GM11168 (cell line): Measurements from ENCODE around the gene CEP170B.

Source experiments
- in situ Hi-C: fragments of 300-500 bp; cut with MboI; formaldehyde crosslinking; loops from one replicate; pipeline ENCODE4 v1.12.0; 2022; ENCODE audit warnings: low sequenced_read_pairs; ENCODE audit not compliant: unreplicated experiment

Gene CEP170B

GRCh38 chr14:104866451-104867370, 1.6 kb downstream of the CEP170B start:
- in situ Hi-C loops, result no loop called here

- in situ Hi-C loops, result no loop called here
Measured at GRCh38 chr14:104867371-104868059, 2.4 kb downstream of the CEP170B start.

DNA sequence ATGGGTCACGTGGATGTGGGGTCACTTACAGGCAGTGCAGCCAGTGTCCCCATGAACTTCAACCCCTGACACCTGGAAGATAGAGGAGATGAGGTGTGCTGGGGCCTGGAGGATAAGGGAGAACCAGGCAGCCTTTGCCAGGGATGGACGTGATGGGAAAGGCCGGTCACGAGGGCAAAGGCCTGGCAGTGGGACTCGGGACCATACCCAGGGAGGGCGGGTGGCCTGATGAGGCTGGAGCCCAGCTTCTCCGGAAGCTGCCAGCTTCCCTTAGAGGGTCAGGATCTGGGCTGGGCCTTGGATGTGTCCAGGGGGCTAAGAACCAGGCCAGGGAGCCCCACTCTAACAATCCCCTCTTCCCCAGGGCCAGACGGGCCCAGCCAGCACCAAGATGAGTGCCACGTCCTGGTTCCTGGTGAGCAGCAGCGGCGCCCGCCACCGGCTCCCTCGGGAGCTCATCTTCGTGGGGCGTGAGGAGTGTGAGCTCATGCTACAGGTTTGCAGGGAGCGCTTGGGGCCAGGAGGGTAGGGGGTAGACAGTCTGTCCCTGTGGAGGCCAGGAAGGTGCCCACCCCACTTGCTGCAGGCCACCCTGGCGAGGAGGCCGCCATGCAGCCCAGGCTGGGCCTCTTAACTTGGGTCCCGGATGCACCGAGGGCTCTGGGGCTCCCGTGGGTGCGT, 3.1 kb downstream of the CEP170B start:
- in situ Hi-C loops, result no loop called here

DNA sequence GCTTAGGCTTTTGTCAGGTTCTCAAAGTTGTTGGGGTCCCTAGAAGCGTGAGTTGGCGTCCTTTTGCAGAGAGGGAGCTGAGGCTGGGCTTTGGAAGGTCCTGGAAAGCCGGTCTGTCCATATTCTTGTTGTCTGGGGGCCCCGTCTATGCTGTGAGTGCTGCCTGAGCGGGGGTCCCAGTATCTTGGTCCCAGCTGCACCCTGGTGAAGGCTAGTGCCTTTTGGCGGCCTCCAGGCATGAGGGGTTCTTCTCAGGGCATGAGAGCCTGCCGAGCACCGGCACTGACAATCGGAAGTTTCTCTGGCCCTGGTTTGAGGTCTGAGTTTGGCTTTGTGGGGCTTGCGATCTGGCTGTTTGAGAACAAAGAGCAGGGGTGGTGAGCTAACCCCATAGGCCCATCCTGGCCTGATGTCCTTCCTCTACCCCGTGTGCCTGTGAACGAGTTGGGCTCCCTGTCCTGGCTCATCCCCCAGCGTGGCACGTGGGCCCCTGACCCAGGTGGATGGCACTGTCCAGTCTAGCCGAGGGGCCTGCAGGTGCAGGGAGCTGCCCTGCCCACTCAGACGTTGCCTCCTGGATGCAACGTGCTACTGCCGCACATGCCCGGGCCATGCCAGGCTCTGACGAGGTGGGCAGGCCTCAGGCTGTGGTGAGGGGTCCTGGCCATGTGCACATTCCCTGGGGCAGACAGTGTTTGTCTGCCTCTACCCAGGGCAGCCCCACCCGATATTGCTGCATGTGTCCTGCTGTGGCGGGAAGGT, 3.9 kb downstream of the CEP170B start:
- in situ Hi-C loops, result no loop called here

DNA sequence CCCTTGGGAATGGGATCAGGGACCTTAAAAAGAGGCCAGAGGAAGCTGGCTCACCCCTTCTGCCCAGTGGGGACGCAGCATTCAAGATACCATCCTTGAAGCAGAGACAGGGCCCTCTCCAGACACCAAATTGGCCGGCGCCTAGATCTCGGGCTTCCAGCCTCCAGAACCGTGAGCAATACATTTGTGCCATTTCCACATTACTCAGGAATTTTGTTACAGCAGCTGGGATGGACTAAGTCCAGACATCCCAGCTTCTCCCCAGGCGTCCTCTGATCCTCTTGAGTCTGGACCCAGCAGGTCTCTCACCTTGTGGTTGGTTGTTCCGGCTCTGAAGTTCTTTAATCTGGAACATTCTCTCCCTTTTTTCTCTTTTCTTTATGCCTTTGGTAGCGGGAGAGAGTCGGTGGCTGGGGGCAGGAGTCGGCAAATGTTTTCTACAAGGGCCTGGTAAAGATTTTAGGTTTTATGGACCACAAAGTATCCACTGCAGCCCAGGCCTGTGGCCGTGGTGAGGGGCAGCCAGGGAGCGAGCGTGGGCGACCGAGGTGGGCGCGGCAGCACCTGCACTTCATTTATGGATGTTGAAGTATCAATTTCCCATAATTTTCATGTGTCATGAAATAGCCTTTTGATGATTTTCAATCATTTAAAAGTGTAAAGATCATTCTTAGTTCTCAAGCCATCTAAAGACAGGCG, 4.8 kb downstream of the CEP170B start:
- in situ Hi-C loops, result no loop called here

DNA sequence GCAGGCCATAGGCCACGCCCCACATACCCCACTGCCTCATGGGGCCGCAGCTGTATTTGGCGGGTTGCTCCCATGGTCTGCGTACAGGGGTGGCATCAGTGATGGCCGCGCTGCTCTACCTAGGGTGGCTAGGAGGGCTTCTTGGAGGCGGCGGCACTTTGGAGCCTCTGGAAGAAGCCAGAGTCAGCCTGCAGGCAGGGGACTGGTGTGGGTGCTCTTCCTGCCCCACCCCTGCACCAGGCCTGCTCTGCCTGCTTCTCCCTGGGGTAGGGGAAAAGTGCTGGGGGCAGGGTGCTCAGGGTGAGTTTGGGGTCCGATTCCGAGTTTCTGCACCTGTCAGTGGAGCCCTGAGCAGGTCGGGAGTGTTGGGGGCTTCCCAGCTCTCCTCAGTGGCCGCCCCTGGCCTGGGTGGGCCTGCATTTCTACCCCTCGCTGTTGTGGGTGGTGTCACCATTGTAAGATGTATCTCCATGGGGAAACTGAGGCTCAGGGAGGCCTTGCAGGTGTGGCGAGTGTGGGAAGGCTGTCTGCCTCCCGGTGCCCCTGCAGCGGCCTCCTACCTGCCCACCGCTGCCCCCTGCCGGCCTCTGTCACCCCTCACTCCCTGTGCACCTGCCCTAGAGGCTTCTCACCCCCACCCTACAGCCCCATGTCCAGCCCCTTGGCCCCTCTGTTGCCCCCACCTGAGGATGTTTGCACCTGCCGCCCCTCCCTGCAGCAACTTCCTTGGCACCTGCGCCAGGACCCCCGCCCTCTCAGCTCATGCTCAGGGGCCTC, 5.5 kb downstream of the CEP170B start:
- in situ Hi-C loops, result no loop called here

GRCh38 chr14:104871145-104871655, 6.1 kb downstream of the CEP170B start:
- in situ Hi-C loops, result no loop called here

GRCh38 chr14:104871656-104872468, 6.8 kb downstream of the CEP170B start:
- in situ Hi-C loops, result no loop called here

DNA sequence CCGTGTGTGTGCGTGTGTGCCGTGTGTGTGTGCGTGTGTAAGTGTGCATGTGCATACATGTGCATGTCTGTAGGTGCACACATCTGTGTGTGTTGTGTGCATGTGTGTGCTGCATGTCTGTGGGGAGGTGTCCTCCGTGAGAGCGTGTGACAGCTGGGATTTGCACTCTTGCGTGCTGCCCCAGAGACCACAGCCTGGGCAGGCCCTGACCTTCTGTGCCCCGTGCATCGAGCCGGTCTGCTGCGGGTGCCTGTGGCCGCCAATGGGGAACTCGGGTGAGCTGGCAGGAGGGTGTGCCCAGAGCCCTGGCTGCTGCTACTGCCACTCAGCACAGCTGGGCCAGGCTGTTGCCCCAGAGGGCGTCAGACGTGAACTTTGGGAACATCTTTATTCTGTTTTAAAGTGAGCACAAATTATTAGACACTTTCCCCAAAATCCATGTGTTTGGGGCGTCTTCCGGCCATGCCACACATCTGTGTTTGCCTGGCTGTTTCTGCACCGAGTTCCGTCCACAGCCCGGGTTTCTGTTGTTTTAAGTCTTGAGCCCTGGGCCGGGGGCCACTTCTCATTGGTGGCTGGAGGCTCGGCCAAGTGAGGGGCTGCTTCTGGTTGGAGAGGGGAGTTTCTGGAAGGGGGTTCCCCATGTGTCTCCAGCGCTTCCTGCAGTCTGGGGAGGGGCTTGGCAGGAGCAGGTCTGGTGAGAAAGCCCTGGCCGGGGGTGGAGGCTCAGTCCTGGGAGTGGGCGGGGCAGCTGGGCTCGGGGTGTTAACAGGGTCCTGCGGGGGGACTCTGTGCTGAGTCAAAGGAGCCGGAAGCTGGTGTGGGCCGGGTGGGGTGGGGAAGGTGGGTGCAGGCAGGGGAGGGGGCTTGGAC, 7.6 kb downstream of the CEP170B start:
- in situ Hi-C loops, result no loop called here

DNA sequence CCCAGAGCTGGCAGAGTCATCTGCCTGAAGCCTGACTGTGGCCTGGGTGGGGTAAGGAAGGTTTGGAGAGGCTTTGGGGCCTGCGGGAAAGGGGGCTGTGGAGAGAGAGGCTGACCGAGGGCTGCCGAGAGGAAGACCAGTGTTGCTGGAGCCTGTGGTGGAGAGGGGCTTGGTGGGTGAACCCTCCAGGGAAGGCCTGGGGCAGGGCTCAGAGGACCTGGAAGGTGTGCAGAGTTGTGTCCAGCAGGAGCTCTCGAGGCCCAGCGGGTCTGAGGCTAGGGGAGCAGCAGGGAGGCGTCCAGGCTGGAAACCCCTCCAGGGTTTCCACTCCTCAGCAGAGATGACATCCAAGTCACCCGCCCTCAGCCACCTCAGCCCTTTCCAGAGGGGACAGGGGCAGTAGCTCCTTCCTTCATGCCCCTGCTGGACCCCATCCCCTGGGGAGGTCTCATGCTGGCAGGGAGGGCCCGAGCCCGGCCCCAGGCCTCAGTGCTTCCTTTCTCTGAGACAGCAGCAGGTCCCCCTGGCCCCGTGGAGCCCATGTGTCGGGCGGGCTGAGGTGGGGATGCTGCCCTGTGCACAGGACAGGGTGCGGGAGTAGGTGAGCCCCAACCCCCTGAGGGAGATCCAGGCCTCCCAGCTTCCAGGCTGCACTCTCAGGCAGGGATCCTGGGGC, 8.4 kb downstream of the CEP170B start:
- in situ Hi-C loops, result no loop called here

GRCh38 chr14:104874110-104874531, 9.1 kb downstream of the CEP170B start:
- in situ Hi-C loops, result no loop called here

DNA sequence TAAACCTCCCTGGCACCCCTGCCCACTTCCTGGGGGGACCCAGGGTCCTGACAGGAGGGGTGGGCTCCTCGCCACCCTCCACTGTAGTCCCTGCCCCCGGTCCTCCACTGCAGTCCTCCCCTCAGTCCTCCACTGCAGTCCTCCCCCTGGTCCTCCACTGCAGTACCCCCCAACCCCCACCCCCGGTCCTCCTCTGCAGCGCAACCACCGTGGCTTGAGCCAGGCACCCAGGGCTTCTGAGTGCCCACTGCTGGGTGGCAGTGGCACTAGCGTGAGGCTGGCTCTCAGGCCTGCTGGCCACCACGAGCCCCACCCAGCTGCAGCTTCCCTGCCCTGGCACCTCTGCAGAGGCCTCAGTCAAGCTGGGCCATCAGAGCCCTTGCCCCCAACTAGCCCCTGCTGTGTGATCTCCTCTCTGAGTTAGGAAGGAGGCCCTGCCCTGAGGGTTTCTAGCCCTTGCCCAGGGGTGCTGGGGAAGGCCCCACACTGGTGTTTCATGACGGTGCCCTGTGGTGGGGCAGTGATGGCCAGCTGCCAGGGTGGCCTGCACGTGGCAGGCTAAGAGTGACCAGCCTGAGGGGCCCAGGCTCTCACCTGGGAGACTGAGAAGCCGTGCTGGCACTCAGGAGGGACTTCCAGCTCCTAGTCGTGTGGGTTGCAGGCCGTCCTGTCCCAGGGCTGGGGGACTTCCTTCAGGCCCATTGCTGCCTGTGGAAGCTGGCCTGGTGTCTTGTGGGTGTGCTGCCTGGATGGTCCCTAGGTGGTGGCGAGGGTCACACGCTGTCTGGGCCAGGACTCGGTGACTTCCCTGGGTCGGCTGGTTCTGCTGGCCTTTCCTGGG, 9.7 kb downstream of the CEP170B start:
- in situ Hi-C loops, result no loop called here

DNA sequence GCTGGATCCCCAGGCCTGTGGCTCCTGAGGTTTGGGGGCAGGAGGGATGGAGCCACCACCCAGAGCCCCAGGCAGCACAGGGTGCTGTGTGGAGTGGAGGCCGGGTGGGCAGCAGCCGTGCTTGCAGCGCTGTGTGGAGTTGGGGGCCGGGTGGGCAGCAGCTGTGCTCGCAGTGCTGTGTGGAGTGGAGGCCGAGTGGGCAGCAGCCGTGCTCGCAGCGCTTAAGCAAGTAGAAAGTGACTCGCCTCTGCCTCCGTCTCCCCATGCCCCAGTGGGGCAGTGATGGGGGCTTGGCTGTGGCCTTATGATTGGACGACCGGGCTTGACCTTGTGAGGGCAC, 10.3 kb downstream of the CEP170B start:
- in situ Hi-C loops, result no loop called here

DNA sequence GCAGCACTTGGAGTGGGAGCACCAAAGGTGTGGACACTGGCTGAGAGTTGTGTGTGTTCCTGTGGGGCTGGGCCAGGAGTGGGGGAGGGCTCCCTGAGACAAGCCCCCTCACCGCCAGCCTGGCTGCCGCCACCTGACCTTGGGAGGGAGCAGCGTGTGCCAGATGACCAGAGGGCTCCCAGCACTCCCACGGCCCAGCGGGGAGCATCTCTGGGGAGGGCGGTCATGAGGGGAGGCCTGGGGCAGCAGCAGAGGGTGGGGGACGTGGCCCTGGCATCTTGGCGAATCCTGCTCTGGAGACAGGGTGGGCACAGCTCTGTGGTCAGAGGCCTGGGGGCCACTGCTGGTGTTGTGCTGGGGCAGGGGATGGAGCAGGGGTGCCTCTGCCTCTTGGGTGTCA, 10.7 kb downstream of the CEP170B start:
- in situ Hi-C loops, result no loop called here

GRCh38 chr14:104876251-104876699, 11.2 kb downstream of the CEP170B start:
- in situ Hi-C loops, result no loop called here
